22Rv1 (cell line): ENCODE measurements around the gene GZMM.

Experiments
- ZFX ChIP-seq: fragments of 450-650 bp; IDR thresholded peaks from 2 replicates; pipeline ENCODE4 v1.6.1; 2017; ENCODE audit warnings: antibody characterized with exemption, borderline replicate concordance
- TF ChIP-seq, protein P1 (sequence below): fragments of 450-650 bp; IDR thresholded peaks from 2 replicates; pipeline ENCODE4 v1.5.1; 2017; ENCODE audit warnings: mild to moderate bottlenecking

- TF ChIP-seq, protein P1, sequence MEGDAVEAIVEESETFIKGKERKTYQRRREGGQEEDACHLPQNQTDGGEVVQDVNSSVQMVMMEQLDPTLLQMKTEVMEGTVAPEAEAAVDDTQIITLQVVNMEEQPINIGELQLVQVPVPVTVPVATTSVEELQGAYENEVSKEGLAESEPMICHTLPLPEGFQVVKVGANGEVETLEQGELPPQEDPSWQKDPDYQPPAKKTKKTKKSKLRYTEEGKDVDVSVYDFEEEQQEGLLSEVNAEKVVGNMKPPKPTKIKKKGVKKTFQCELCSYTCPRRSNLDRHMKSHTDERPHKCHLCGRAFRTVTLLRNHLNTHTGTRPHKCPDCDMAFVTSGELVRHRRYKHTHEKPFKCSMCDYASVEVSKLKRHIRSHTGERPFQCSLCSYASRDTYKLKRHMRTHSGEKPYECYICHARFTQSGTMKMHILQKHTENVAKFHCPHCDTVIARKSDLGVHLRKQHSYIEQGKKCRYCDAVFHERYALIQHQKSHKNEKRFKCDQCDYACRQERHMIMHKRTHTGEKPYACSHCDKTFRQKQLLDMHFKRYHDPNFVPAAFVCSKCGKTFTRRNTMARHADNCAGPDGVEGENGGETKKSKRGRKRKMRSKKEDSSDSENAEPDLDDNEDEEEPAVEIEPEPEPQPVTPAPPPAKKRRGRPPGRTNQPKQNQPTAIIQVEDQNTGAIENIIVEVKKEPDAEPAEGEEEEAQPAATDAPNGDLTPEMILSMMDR, result no peak
- no peak for TF ChIP-seq ZFX
Observed at GRCh38 chr19:501646-502045, 42.2 kb upstream of the GZMM start.
